GM21381 (cell line): Measurements from ENCODE around the gene KIRREL3.

Source experiments
- ATAC-seq: cut with Tn5 transposase; IDR thresholded peaks from one replicate; pipeline ENCODE4 v1.9.1; 2021; ENCODE audit warnings: mild to moderate bottlenecking, moderate library complexity; ENCODE audit not compliant: unreplicated experiment

The KIRREL3 gene

GRCh38 chr11:126720539-126721235 is 279.9 kb downstream of the KIRREL3 start:
- no peak for ATAC-seq

- ATAC-seq: no peak
These were observed 280.8 kb downstream of the KIRREL3 start for GRCh38 chr11:126719740-126720139.

- ATAC-seq: no peak
These were observed 282.3 kb downstream of the KIRREL3 start for GRCh38 chr11:126718276-126718675.

- peak; percentile 57 for ATAC-seq
These were observed 284.0 kb downstream of the KIRREL3 start for GRCh38 chr11:126716456-126717083.

GRCh38 chr11:126713806-126714205 is 286.8 kb downstream of the KIRREL3 start:
- no peak for ATAC-seq

- ATAC-seq: no peak
These were observed 288.5 kb downstream of the KIRREL3 start for GRCh38 chr11:126711977-126712625.

- no peak for ATAC-seq
These were observed 289.7 kb downstream of the KIRREL3 start for GRCh38 chr11:126710804-126711399.

GRCh38 chr11:126707498-126707897 is 293.1 kb downstream of the KIRREL3 start:
- no peak for ATAC-seq

- no peak for ATAC-seq
These were observed 296.5 kb downstream of the KIRREL3 start for GRCh38 chr11:126704096-126704495.

GRCh38 chr11:126703662-126704061 is 296.9 kb downstream of the KIRREL3 start:
- no peak for ATAC-seq

- ATAC-seq: no peak
These were observed 297.6 kb downstream of the KIRREL3 start for GRCh38 chr11:126702987-126703386.

GRCh38 chr11:126702165-126702720 is 298.3 kb downstream of the KIRREL3 start:
- ATAC-seq: no peak

GRCh38 chr11:126701520-126701897 is 299.1 kb downstream of the KIRREL3 start:
- no peak for ATAC-seq

GRCh38 chr11:126700768-126701519 is 299.6 kb downstream of the KIRREL3 start:
- ATAC-seq: peak; percentile 80

GRCh38 chr11:126698576-126698975 is 302.0 kb downstream of the KIRREL3 start:
- no peak for ATAC-seq

GRCh38 chr11:126697936-126698335 is 302.6 kb downstream of the KIRREL3 start:
- no peak for ATAC-seq

- ATAC-seq: no peak
These were observed 303.6 kb downstream of the KIRREL3 start for GRCh38 chr11:126696982-126697381.

GRCh38 chr11:126695293-126695692 is 305.3 kb downstream of the KIRREL3 start:
- no peak for ATAC-seq

GRCh38 chr11:126694065-126694625 is 306.4 kb downstream of the KIRREL3 start:
- ATAC-seq: no peak

GRCh38 chr11:126687477-126687876 is 313.1 kb downstream of the KIRREL3 start:
- no peak for ATAC-seq
